Type B pancreatic cell (in vitro differentiated cells): Measurements from ENCODE around the gene P2RY4. TPM values are rescaled to one million over a fixed set of nuclear protein-coding genes. Genes with fewer than 3 reads are reported as not detected.

Experiments used
- DNase-seq: peaks from one replicate; pipeline ENCODE4 v3.0.0; 2021; ENCODE audit warnings: mixed read lengths; ENCODE audit not compliant: unreplicated experiment; ENCODE audit errors: extremely low spot score
- H3K27ac Mint-ChIP-seq: 2 replicates; pipeline ENCODE4 v1.8.0; 2021; ENCODE audit warnings: mild to moderate bottlenecking, mixed read lengths
- H3K27me3 Mint-ChIP-seq: 2 replicates; pipeline ENCODE4 v1.8.0; 2021; ENCODE audit warnings: mixed read lengths
- H3K36me3 Mint-ChIP-seq: 2 replicates; pipeline ENCODE4 v1.8.0; 2021; ENCODE audit warnings: mixed read lengths
- H3K4me1 Mint-ChIP-seq: one replicate; pipeline ENCODE4 v1.8.0; 2021; ENCODE audit warnings: mixed read lengths; ENCODE audit not compliant: unreplicated experiment
- H3K4me3 Mint-ChIP-seq: 2 replicates; pipeline ENCODE4 v1.8.0; 2021; ENCODE audit warnings: mild to moderate bottlenecking, mixed read lengths
- H3K9me3 Mint-ChIP-seq: 2 replicates; pipeline ENCODE4 v1.8.0; 2021; ENCODE audit warnings: mixed read lengths
- CTCF ChIP-seq: fragments of 200-600 bp; sonication (generic); conservative IDR thresholded peaks from 2 replicates; pipeline ENCODE4 v1.5.0; 2021; ENCODE audit warnings: antibody characterized with exemption, mild to moderate bottlenecking
- total RNA-seq: library from RNA; stranded (reverse); gene quantifications from 2 replicates; pipeline ENCODE4 v1.2.1, GENCODE V29; 2021; ENCODE audit warnings: low replicate concordance

The P2RY4 gene
- total RNA-seq, 1 donor from 2014 or later = not detected

- H3K4me1 Mint-ChIP-seq = no peaks in the 10 kb centered on the region
- H3K36me3 Mint-ChIP-seq = no peaks in the 10 kb centered on the region
- no peak for TF ChIP-seq CTCF
- peaks cover 4% of the 10 kb centered on the region for H3K9me3 Mint-ChIP-seq
- no peak overlapping the region for H3K27ac Mint-ChIP-seq
- no peaks in the 10 kb centered on the region for H3K27me3 Mint-ChIP-seq
- no peak for DNase-seq
- no peak overlapping the region for H3K4me3 Mint-ChIP-seq
Measured at GRCh38 chrX:70241501-70241900, 18.5 kb downstream of the P2RY4 start.

- DNase-seq = no peak
- Mint-ChIP-seq H3K27ac (no peak overlapping the region), H3K36me3 (no peaks in the 10 kb centered on the region), H3K27me3 (no peaks in the 10 kb centered on the region), H3K4me3 (no peak overlapping the region), H3K4me1 (no peaks in the 10 kb centered on the region), H3K9me3 (peaks cover 4% of the 10 kb centered on the region)
- TF ChIP-seq CTCF = no peak
Measured at GRCh38 chrX:70240751-70241150, 19.3 kb downstream of the P2RY4 start.

GRCh38 chrX:70234355-70234754, 25.6 kb downstream of the P2RY4 start, which contains the start of gene AWAT1:
Gene AWAT1 (plus strand): TSS chrX:70234655. CDS start chrX:70234696, 41 bp downstream.
- no peaks in the 10 kb centered on the region for H3K9me3 Mint-ChIP-seq
- no peak within 1 kb of the TSS for H3K4me3 Mint-ChIP-seq
- no peaks in the 10 kb centered on the region for H3K27me3 Mint-ChIP-seq
- no peaks in the 10 kb centered on the region for H3K4me1 Mint-ChIP-seq
- H3K27ac Mint-ChIP-seq = no peak within 1 kb of the TSS
- no peak for TF ChIP-seq CTCF
- DNase-seq = no peak
- H3K36me3 Mint-ChIP-seq = no peaks in the 10 kb centered on the region

- no peak overlapping the region for H3K27ac Mint-ChIP-seq
- no peaks in the 10 kb centered on the region for H3K36me3 Mint-ChIP-seq
- no peaks in the 10 kb centered on the region for H3K27me3 Mint-ChIP-seq
- no peak for TF ChIP-seq CTCF
- no peak for DNase-seq
- no peaks in the 10 kb centered on the region for H3K9me3 Mint-ChIP-seq
- no peak overlapping the region for H3K4me3 Mint-ChIP-seq
- H3K4me1 Mint-ChIP-seq = no peaks in the 10 kb centered on the region
Measured at GRCh38 chrX:70231666-70232065, 28.3 kb downstream of the P2RY4 start.

- no peak for TF ChIP-seq CTCF
- no peaks in the 10 kb centered on the region for H3K36me3 Mint-ChIP-seq
- no peak overlapping the region for H3K4me3 Mint-ChIP-seq
- H3K4me1 Mint-ChIP-seq = no peaks in the 10 kb centered on the region
- H3K27ac Mint-ChIP-seq = no peak overlapping the region
- no peaks in the 10 kb centered on the region for H3K27me3 Mint-ChIP-seq
- DNase-seq = no peak
- H3K9me3 Mint-ChIP-seq = no peaks in the 10 kb centered on the region
Measured at GRCh38 chrX:70226687-70227086, 33.3 kb downstream of the P2RY4 start.

- Mint-ChIP-seq H3K9me3 (no peaks in the 10 kb centered on the region), H3K36me3 (no peaks in the 10 kb centered on the region), H3K27me3 (peaks cover 2% of the 10 kb centered on the region), H3K4me3 (no peak overlapping the region), H3K27ac (no peak overlapping the region), H3K4me1 (no peaks in the 10 kb centered on the region)
- no peak for TF ChIP-seq CTCF
- no peak for DNase-seq
Measured at GRCh38 chrX:70226048-70226447, 34.0 kb downstream of the P2RY4 start.
